Karpas-422 (cell line): Measurements from ENCODE around the gene KLK11. TPM values are rescaled to one million over a fixed set of nuclear protein-coding genes. Genes with fewer than 3 reads are reported as not detected.

ENCODE experiments used
- DNase-seq: peaks from one replicate; pipeline ENCODE4 v3.0.0-alpha.2; 2015
- H2AFZ ChIP-seq: fragments of 200-600 bp; sonication (generic); 2 replicates; pipeline ENCODE4 v1.6.1; 2014; ENCODE audit warnings: antibody characterized with exemption, low read length, mixed read lengths
- H3K27ac ChIP-seq: fragments of 200-600 bp; sonication (generic); 2 replicates; pipeline ENCODE4 v1.5.1; 2014; ENCODE audit warnings: mild to moderate bottlenecking, low read length, moderate library complexity
- H3K27me3 ChIP-seq: fragments of 200-600 bp; sonication (generic); 2 replicates; pipeline ENCODE4 v1.6.1; 2014; ENCODE audit warnings: low read length, mixed read lengths
- H3K36me3 ChIP-seq: fragments of 200-600 bp; sonication (generic); 2 replicates; pipeline ENCODE4 v1.6.1; 2014; ENCODE audit warnings: low read length, mixed read lengths; ENCODE audit not compliant: insufficient read depth
- H3K4me1 ChIP-seq: fragments of 200-600 bp; sonication (generic); 2 replicates; pipeline ENCODE4 v1.6.1; 2014; ENCODE audit warnings: mild to moderate bottlenecking, low read length, mixed read lengths
- H3K4me2 ChIP-seq: fragments of 200-600 bp; sonication (generic); 2 replicates; pipeline ENCODE4 v1.6.1; 2014; ENCODE audit warnings: low read length, low read depth, mild to moderate bottlenecking; ENCODE audit not compliant: poor library complexity, severe bottlenecking
- H3K4me3 ChIP-seq: fragments of 200-600 bp; sonication (generic); 2 replicates; pipeline ENCODE4 v1.5.1; 2014; ENCODE audit warnings: mild to moderate bottlenecking, antibody characterized with exemption, low read length, mixed read lengths
- H3K79me2 ChIP-seq: fragments of 200-600 bp; sonication (generic); 2 replicates; pipeline ENCODE4 v1.6.1; 2014; ENCODE audit warnings: mild to moderate bottlenecking, low read length, mixed read lengths
- H3K9ac ChIP-seq: fragments of 200-600 bp; sonication (generic); 2 replicates; pipeline ENCODE4 v1.6.0; 2014; ENCODE audit warnings: low read length
- H3K9me2 ChIP-seq: fragments of 200-600 bp; sonication (generic), shearing (Covaris generic); replicated peaks from 2 replicates; pipeline ENCODE4 v1.6.0; 2014; ENCODE audit warnings: mild to moderate bottlenecking, low read length, moderate library complexity; ENCODE audit not compliant: insufficient read depth
- H3K9me3 ChIP-seq: fragments of 300-700, 200-600 bp; sonication (generic); 2 replicates; pipeline ENCODE4 v1.6.1; 2014; ENCODE audit warnings: low read length, mixed read lengths
- H4K20me1 ChIP-seq: fragments of 200-600 bp; sonication (generic); 2 replicates; pipeline ENCODE4 v1.6.1; 2014; ENCODE audit warnings: mild to moderate bottlenecking, antibody characterized with exemption, low read length, low read depth; ENCODE audit not compliant: insufficient read depth
- total RNA-seq: library from RNA; depleted of rRNA; stranded (reverse); fragments of >200 nt; shearing (Covaris generic); gene quantifications from 2 replicates; pipeline ENCODE4 v1.2.3, GENCODE V29; 2014; ENCODE audit warnings: low replicate concordance

Gene KLK11
- total RNA-seq, 1 experiment from 2014 or later, result not detected

GRCh38 chr19:50980208-50980607, 46.2 kb downstream of the KLK11 start:
- no peaks in the 10 kb centered on the region for H3K79me2 ChIP-seq
- DNase-seq, result no peak
- no peak overlapping the region for H3K9ac ChIP-seq
- H3K4me2 ChIP-seq, result no peak overlapping the region
- H3K27ac ChIP-seq, result no peak overlapping the region
- no peaks in the 10 kb centered on the region for H4K20me1 ChIP-seq
- no peak overlapping the region for H2AFZ ChIP-seq
- H3K4me1 ChIP-seq, result no peaks in the 10 kb centered on the region
- no peaks in the 10 kb centered on the region for H3K9me3 ChIP-seq
- no peaks in the 10 kb centered on the region for H3K27me3 ChIP-seq
- H3K36me3 ChIP-seq, result no peaks in the 10 kb centered on the region
- H3K9me2 ChIP-seq, result no peaks in the 10 kb centered on the region
- no peak overlapping the region for H3K4me3 ChIP-seq

GRCh38 chr19:50979758-50980157, 46.7 kb downstream of the KLK11 start:
- Histone ChIP-seq H3K79me2 (no peaks in the 10 kb centered on the region), H3K4me1 (no peaks in the 10 kb centered on the region), H3K4me3 (no peak overlapping the region), H2AFZ (no peak overlapping the region), H3K27me3 (no peaks in the 10 kb centered on the region), H3K27ac (no peak overlapping the region), H3K9me2 (no peaks in the 10 kb centered on the region), H4K20me1 (no peaks in the 10 kb centered on the region), H3K9me3 (no peaks in the 10 kb centered on the region), H3K36me3 (no peaks in the 10 kb centered on the region), H3K4me2 (no peak overlapping the region), H3K9ac (no peak overlapping the region)
- DNase-seq, result no peak

- H3K36me3 ChIP-seq, result no peaks in the 10 kb centered on the region
- no peaks in the 10 kb centered on the region for H3K27me3 ChIP-seq
- DNase-seq, result no peak
- H3K9me3 ChIP-seq, result no peaks in the 10 kb centered on the region
- H3K4me3 ChIP-seq, result no peak overlapping the region
- H3K79me2 ChIP-seq, result no peaks in the 10 kb centered on the region
- no peaks in the 10 kb centered on the region for H3K4me1 ChIP-seq
- H4K20me1 ChIP-seq, result no peaks in the 10 kb centered on the region
- no peaks in the 10 kb centered on the region for H3K9me2 ChIP-seq
- H3K27ac ChIP-seq, result no peak overlapping the region
- no peak overlapping the region for H2AFZ ChIP-seq
- H3K9ac ChIP-seq, result no peak overlapping the region
- H3K4me2 ChIP-seq, result no peak overlapping the region
These were observed 47.5 kb downstream of the KLK11 start for GRCh38 chr19:50978772-50979390.

GRCh38 chr19:50977626-50978025, 48.8 kb downstream of the KLK11 start:
- H3K79me2 ChIP-seq, result no peaks in the 10 kb centered on the region
- no peak for DNase-seq
- H3K4me1 ChIP-seq, result no peaks in the 10 kb centered on the region
- H4K20me1 ChIP-seq, result no peaks in the 10 kb centered on the region
- no peak overlapping the region for H3K4me3 ChIP-seq
- no peaks in the 10 kb centered on the region for H3K27me3 ChIP-seq
- H3K9me3 ChIP-seq, result no peaks in the 10 kb centered on the region
- H3K9ac ChIP-seq, result no peak overlapping the region
- no peak overlapping the region for H3K4me2 ChIP-seq
- no peak overlapping the region for H2AFZ ChIP-seq
- no peaks in the 10 kb centered on the region for H3K9me2 ChIP-seq
- H3K27ac ChIP-seq, result no peak overlapping the region
- H3K36me3 ChIP-seq, result no peaks in the 10 kb centered on the region

GRCh38 chr19:50975766-50976165, 50.6 kb downstream of the KLK11 start:
- no peak overlapping the region for H2AFZ ChIP-seq
- H3K9me2 ChIP-seq, result no peaks in the 10 kb centered on the region
- H3K4me3 ChIP-seq, result no peak overlapping the region
- no peak overlapping the region for H3K27ac ChIP-seq
- H3K9me3 ChIP-seq, result no peaks in the 10 kb centered on the region
- H4K20me1 ChIP-seq, result no peaks in the 10 kb centered on the region
- no peak for DNase-seq
- no peak overlapping the region for H3K4me2 ChIP-seq
- no peaks in the 10 kb centered on the region for H3K27me3 ChIP-seq
- H3K36me3 ChIP-seq, result no peaks in the 10 kb centered on the region
- H3K9ac ChIP-seq, result no peak overlapping the region
- no peaks in the 10 kb centered on the region for H3K4me1 ChIP-seq
- no peaks in the 10 kb centered on the region for H3K79me2 ChIP-seq

- no peak for DNase-seq
- Histone ChIP-seq H3K27me3 (no peaks in the 10 kb centered on the region), H3K9ac (no peak overlapping the region), H4K20me1 (no peaks in the 10 kb centered on the region), H3K9me3 (no peaks in the 10 kb centered on the region), H3K27ac (no peak overlapping the region), H3K4me1 (no peaks in the 10 kb centered on the region), H3K36me3 (no peaks in the 10 kb centered on the region), H3K4me2 (no peak overlapping the region), H3K4me3 (no peak overlapping the region), H2AFZ (no peak overlapping the region), H3K9me2 (no peaks in the 10 kb centered on the region), H3K79me2 (no peaks in the 10 kb centered on the region)
These were observed 51.5 kb downstream of the KLK11 start for GRCh38 chr19:50974702-50975556.

GRCh38 chr19:50972795-50973376, 53.5 kb downstream of the KLK11 start:
- H3K27ac ChIP-seq, result no peak overlapping the region
- no peaks in the 10 kb centered on the region for H4K20me1 ChIP-seq
- no peaks in the 10 kb centered on the region for H3K79me2 ChIP-seq
- H3K9me3 ChIP-seq, result no peaks in the 10 kb centered on the region
- no peak overlapping the region for H3K9ac ChIP-seq
- H3K9me2 ChIP-seq, result no peaks in the 10 kb centered on the region
- no peak overlapping the region for H2AFZ ChIP-seq
- no peaks in the 10 kb centered on the region for H3K27me3 ChIP-seq
- H3K4me1 ChIP-seq, result no peaks in the 10 kb centered on the region
- no peak overlapping the region for H3K4me3 ChIP-seq
- no peak overlapping the region for H3K4me2 ChIP-seq
- no peak for DNase-seq
- H3K36me3 ChIP-seq, result no peaks in the 10 kb centered on the region
